ENCODE results near the gene NHERF2.

The NHERF2 gene

DNA sequence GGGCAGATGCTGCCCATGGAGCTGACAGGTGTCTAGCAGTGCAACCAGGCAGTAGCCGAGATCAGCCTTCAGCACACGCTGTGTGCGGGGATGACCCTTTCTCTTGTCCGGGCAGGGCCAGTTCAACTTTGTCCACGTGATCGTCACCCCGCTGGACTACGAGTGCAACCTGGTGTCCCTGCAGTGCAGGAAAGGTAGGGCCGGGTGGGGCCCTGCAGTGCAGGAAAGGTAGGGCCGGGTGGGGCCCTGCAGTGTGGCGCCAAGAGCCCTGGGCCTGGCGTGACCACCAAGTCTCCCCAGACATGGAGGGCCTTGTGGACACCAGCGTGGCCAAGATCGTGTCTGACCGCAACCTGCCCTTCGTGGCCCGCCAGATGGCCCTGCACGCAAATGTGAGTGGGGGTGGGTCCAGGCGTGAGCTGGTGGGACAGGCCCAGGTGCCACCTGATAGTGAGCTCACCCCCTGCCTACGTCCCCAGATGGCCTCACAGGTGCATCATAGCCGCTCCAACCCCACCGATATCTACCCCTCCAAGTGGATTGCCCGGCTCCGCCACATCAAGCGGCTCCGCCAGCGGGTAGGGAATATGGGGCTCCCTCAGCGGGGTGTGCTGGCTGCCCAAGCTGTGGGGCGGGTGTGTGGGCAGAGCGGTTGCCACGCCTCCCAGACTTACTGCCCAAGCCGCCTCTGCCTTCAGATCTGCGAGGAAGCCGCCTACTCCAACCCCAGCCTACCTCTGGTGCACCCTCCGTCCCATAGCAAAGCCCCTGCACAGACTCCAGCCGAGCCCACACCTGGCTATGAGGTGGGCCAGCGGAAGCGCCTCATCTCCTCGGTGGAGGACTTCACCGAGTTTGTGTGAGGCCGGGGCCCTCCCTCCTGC lies 61.3 kb downstream of the NHERF2 start:
- TF ChIP-seq, protein P1, sequence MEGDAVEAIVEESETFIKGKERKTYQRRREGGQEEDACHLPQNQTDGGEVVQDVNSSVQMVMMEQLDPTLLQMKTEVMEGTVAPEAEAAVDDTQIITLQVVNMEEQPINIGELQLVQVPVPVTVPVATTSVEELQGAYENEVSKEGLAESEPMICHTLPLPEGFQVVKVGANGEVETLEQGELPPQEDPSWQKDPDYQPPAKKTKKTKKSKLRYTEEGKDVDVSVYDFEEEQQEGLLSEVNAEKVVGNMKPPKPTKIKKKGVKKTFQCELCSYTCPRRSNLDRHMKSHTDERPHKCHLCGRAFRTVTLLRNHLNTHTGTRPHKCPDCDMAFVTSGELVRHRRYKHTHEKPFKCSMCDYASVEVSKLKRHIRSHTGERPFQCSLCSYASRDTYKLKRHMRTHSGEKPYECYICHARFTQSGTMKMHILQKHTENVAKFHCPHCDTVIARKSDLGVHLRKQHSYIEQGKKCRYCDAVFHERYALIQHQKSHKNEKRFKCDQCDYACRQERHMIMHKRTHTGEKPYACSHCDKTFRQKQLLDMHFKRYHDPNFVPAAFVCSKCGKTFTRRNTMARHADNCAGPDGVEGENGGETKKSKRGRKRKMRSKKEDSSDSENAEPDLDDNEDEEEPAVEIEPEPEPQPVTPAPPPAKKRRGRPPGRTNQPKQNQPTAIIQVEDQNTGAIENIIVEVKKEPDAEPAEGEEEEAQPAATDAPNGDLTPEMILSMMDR (IDR thresholded peaks at IDR 0.05; ENCODE audit: low read depth, low read length, missing control alignments): no peak
- no peak overlapping the region for H3K4me3 ChIP-seq (ENCODE audit: low read depth, low read length)
- no peak for DNase-seq (ENCODE audit: low read depth)
